IMR-90 (cell line): ENCODE data around the gene CERK. TPM values are rescaled to one million over a fixed set of nuclear protein-coding genes. Genes with fewer than 3 reads are reported as not detected.

Experiments
- ATAC-seq: fragments of 200-7000 bp; cut with Tn5 transposase; 2 replicates; pipeline ENCODE4 v1.9.1; 2020; ENCODE audit warnings: low read depth, mild to moderate bottlenecking, moderate library complexity
- BruUV-seq: library from RNA; stranded (reverse); fragments of 400-500 nt; replicated peaks from 2 replicates; lab custom pipeline; 2021; lab: Mats Ljungman, UMichigan
- CTCF ChIA-PET: fragments of 300-600 bp; formaldehyde crosslinking; extraction: SDS; loops from one replicate; lab custom pipeline; 2021; ENCODE audit warnings: antibody characterized with exemption; lab: Yijun Ruan, JAX
- POLR2A ChIA-PET: fragments of 300-600 bp; sonication (Branson Sonifier 250); formaldehyde crosslinking; loops from one replicate; lab custom pipeline; 2022; ENCODE audit warnings: antibody characterized with exemption; ENCODE audit not compliant: unreplicated experiment; lab: Charles Lee
- DNase-seq: peaks from one replicate; pipeline ENCODE4 v3.0.0; 2013
- H2AFZ ChIP-seq: replicated peaks from 2 replicates; pipeline ENCODE3; 2013; ENCODE audit warnings: low read length, mild to moderate bottlenecking; ENCODE audit not compliant: poor library complexity
- H2AK5ac ChIP-seq: 2 replicates; pipeline ENCODE4 v1.6.1; 2013; ENCODE audit warnings: low read depth, low read length, inconsistent platforms
- H2AK9ac ChIP-seq: replicated peaks from 2 replicates; pipeline ENCODE3; 2013; ENCODE audit warnings: mild to moderate bottlenecking, low read depth, low read length, moderate library complexity; ENCODE audit not compliant: poor library complexity
- H2BK120ac ChIP-seq: 2 replicates; pipeline ENCODE4 v1.6.1; 2013; ENCODE audit warnings: low read depth, low read length, inconsistent platforms
- H2BK15ac ChIP-seq: 3 replicates; pipeline ENCODE4 v1.6.1; 2013; ENCODE audit warnings: low read depth, low read length, inconsistent platforms
- H2BK20ac ChIP-seq: 2 replicates; pipeline ENCODE4 v1.6.1; 2013; ENCODE audit warnings: low read depth, mild to moderate bottlenecking, inconsistent platforms, low read length, moderate library complexity
- H2BK5ac ChIP-seq: 2 replicates; pipeline ENCODE4 v1.6.1; 2013; ENCODE audit warnings: mild to moderate bottlenecking, low read depth, low read length, inconsistent platforms; ENCODE audit not compliant: poor library complexity, severe bottlenecking
- H3K14ac ChIP-seq: replicated peaks from 2 replicates; pipeline ENCODE4 v1.6.1; 2013; ENCODE audit warnings: low read depth, low read length, inconsistent platforms
- H3K18ac ChIP-seq: 2 replicates; pipeline ENCODE4 v1.6.1; 2013; ENCODE audit warnings: low read depth, low read length, control low read depth
- H3K23ac ChIP-seq: 2 replicates; pipeline ENCODE4 v1.6.1; 2013; ENCODE audit warnings: low read depth, low read length, inconsistent platforms
- H3K27ac ChIP-seq: 2 replicates; pipeline ENCODE4 v1.5.1; 2013; ENCODE audit warnings: mild to moderate bottlenecking, control low read depth, low read length; ENCODE audit not compliant: insufficient read depth
- H3K27me3 ChIP-seq: 2 replicates; pipeline ENCODE4 v1.6.1; 2013; ENCODE audit warnings: low read length; ENCODE audit not compliant: control insufficient read depth, insufficient read depth
- H3K36me3 ChIP-seq: 2 replicates; pipeline ENCODE4 v1.6.1; 2013; ENCODE audit warnings: low read length, mixed read lengths; ENCODE audit not compliant: control insufficient read depth, insufficient read depth
- H3K4ac ChIP-seq: 2 replicates; pipeline ENCODE4 v1.6.1; 2013; ENCODE audit warnings: low read depth, low read length, inconsistent platforms
- H3K4me1 ChIP-seq: 2 replicates; pipeline ENCODE4 v1.6.1; 2013; ENCODE audit warnings: low read length, mixed read lengths; ENCODE audit not compliant: control insufficient read depth, insufficient read depth
- H3K4me2 ChIP-seq: 2 replicates; pipeline ENCODE4 v1.6.1; 2013; ENCODE audit warnings: low read depth, mild to moderate bottlenecking, control low read depth, low read length, moderate library complexity
- H3K4me3 ChIP-seq: 2 replicates; pipeline ENCODE4 v1.5.1; 2013; ENCODE audit warnings: low read depth, mild to moderate bottlenecking, control low read depth, low read length, moderate library complexity; ENCODE audit not compliant: insufficient read depth
- H3K56ac ChIP-seq: 2 replicates; pipeline ENCODE4 v1.6.1; 2013; ENCODE audit warnings: low read length, inconsistent platforms; ENCODE audit not compliant: insufficient read depth; ENCODE audit errors: extremely low read depth
- H3K79me1 ChIP-seq, 2 experiments: 2 replicates each; pipeline ENCODE4 v1.6.1; 2013; ENCODE audit warnings: low read length in 2 of 2, inconsistent platforms in 1 of 2, low read depth in 1 of 2
- H3K9ac ChIP-seq: 2 replicates; pipeline ENCODE4 v1.6.1; 2013; ENCODE audit warnings: low read depth, low read length, control low read depth
- H3K9me1 ChIP-seq: 2 replicates; pipeline ENCODE4 v1.6.1; 2013; ENCODE audit warnings: low read length, inconsistent platforms; ENCODE audit not compliant: insufficient read depth
- H3K9me3 ChIP-seq: 2 replicates; pipeline ENCODE4 v1.6.1; 2013; ENCODE audit warnings: low read length; ENCODE audit not compliant: control insufficient read depth, insufficient read depth
- H4K20me1 ChIP-seq: 2 replicates; pipeline ENCODE4 v1.6.1; 2013; ENCODE audit warnings: low read length, inconsistent platforms; ENCODE audit not compliant: insufficient read depth
- H4K5ac ChIP-seq: 2 replicates; pipeline ENCODE4 v1.6.1; 2013; ENCODE audit warnings: mild to moderate bottlenecking, low read depth, low read length, control low read depth
- H4K8ac ChIP-seq, 2 experiments: 2 replicates each; pipeline ENCODE4 v1.6.1; 2013; ENCODE audit warnings: low read depth in 2 of 2, low read length in 2 of 2, control low read depth in 1 of 2, inconsistent platforms in 1 of 2
- H4K91ac ChIP-seq: 2 replicates; pipeline ENCODE4 v1.6.1; 2013; ENCODE audit warnings: low read depth, low read length, inconsistent platforms; ENCODE audit not compliant: insufficient read depth
- MAZ ChIP-seq: IDR thresholded peaks from 2 replicates; pipeline ENCODE4 v1.6.1; 2012; ENCODE audit warnings: low read depth, mild to moderate bottlenecking, low read length, improper control_type of control experiment, moderate library complexity, borderline replicate concordance
- RFX5 ChIP-seq: IDR thresholded peaks from 2 replicates; pipeline ENCODE4 v1.8.0; 2012; ENCODE audit warnings: low read depth, mild to moderate bottlenecking, low read length, moderate library complexity
- WGBS, 2 experiments: methylation state at CpG; one replicate each; pipeline versions ENCODE4 v1.1.5 to v1.1.7; 2013; ENCODE audit warnings: missing lambda C conversion rate in 2 of 2; ENCODE audit not compliant: insufficient read length in 1 of 2; ENCODE audit errors: extremely low coverage in 2 of 2; 5-methylcytosine and 5-hydroxymethylcytosine counted together
- dilution Hi-C: fragments of 300-500 bp; cut with HindIII; formaldehyde crosslinking; loops from one replicate; pipeline ENCODE4 v1.14.3; 2018; ENCODE audit warnings: low sequenced_read_pairs; ENCODE audit not compliant: unreplicated experiment
- in situ Hi-C: fragments of 300-500 bp; cut with MboI; formaldehyde crosslinking; loops from 3 replicates; pipeline ENCODE4 v1.14.3; 2019; ENCODE audit warnings: low sequenced_read_pairs, inconsistent platforms, mixed read lengths
- intact Hi-C: fragments of 100-400 bp; cut with micrococcal nuclease; formaldehyde crosslinking; loops from 2 replicates; pipeline ENCODE4 v1.10.0; 2022
- polyA plus RNA-seq, 3 experiments: library from polyadenylated mRNA; depleted of rRNA; stranded (reverse); fragments of >200 nt; gene quantifications; 2 replicates each; pipeline ENCODE4 v1.2.3, GENCODE V29; 2012; ENCODE audit warnings: low replicate concordance in 1 of 3
- total RNA-seq: library from RNA; depleted of rRNA; stranded (reverse); fragments of >200 nt; gene quantifications from 2 replicates; pipeline ENCODE4 v1.2.3, GENCODE V29; 2012

Gene CERK
- total and polyA plus RNA-seq, 2 of the 4 experiments (the other 2 are of a cell fraction) = 25.3 to 38.7 TPM

DNA sequence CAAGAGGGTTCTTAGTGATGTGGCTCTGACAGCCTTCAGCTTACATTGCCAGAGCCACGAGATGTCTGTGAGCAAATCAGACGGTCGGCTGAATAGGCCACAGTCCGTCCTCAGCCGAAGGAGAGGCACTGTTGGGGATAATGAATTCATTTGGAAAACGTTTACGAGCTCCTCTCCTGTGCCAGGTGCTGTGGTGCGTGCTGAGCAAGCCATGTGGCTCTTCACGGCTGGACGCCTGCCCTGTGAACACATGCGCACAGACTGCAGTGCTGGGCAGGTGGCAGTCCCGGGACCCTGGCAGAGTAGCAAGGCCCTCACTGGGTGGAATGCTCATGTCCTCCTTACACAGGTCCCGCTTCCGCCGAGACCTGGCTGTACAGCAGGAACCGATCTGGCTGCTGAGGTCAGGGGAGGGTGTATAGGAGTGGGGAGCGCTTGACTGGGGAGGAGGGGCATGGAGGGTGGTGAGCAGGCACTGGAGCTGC, 31.2 kb upstream of the CERK start:
- in situ Hi-C loops (no loop called here), dilution Hi-C loops (no loop called here), intact Hi-C loops (no loop called here)
- ATAC-seq = no peak
- no peak overlapping the region for H3K27ac ChIP-seq
- H3K23ac ChIP-seq = no peak overlapping the region
- no peak overlapping the region for H2BK15ac ChIP-seq
- peaks cover 22 to 72% of the 10 kb centered on the region in 2 experiments for H3K79me1 ChIP-seq
- no peaks in the 10 kb centered on the region for H3K27me3 ChIP-seq
- H2BK5ac ChIP-seq = no peak overlapping the region
- peaks cover 1% of the 10 kb centered on the region for H3K36me3 ChIP-seq
- BruUV-seq = no TSS peak
- H2AK9ac ChIP-seq = no peak overlapping the region
- H3K18ac ChIP-seq = no peak overlapping the region
- H3K56ac ChIP-seq = no peak overlapping the region
- H3K9me1 ChIP-seq = peaks cover 20% of the 10 kb centered on the region
- no peaks in the 10 kb centered on the region for H3K9me3 ChIP-seq
- H2BK20ac ChIP-seq = no peak overlapping the region
- H3K4me3 ChIP-seq = no peak overlapping the region
- no peak overlapping the region for H2BK120ac ChIP-seq
- H3K4me1 ChIP-seq = peaks cover 11% of the 10 kb centered on the region
- H4K91ac ChIP-seq = no peak overlapping the region
- H4K8ac ChIP-seq = no peak overlapping the region
- DNase-seq = no peak
- H3K4me2 ChIP-seq = no peak overlapping the region
- WGBS, 2 experiments = 90% methylated on average over 12 of the region's 17 CpGs; no CpG with 5 or more reads in 1 of the 2 experiments
- no peak overlapping the region for H3K9ac ChIP-seq
- peaks cover 30% of the 10 kb centered on the region for H4K20me1 ChIP-seq
- no peak overlapping the region for H3K14ac ChIP-seq
- H4K5ac ChIP-seq = no peak overlapping the region
- H2AFZ ChIP-seq = no peak overlapping the region
- H3K4ac ChIP-seq = no peak overlapping the region
- TF ChIP-seq MAZ = no peak
- TF ChIP-seq RFX5 = no peak
- CTCF ChIA-PET = no interaction called here
- no peak overlapping the region for H2AK5ac ChIP-seq
- POLR2A ChIA-PET = no interaction called here
